RWPE2 (cell line): Measurements from ENCODE around the gene ZNF107.

Experiments
- ATAC-seq: fragments of 200-7000 bp; cut with Tn5 transposase; 3 replicates; pipeline ENCODE4 v1.9.1; 2021; ENCODE audit warnings: low read depth
- DNase-seq: peaks from one replicate; pipeline ENCODE4 v3.0.0-alpha.2; 2020; ENCODE audit warnings: low spot score
- H3K27ac ChIP-seq: fragments of 450-650 bp; 2 replicates; pipeline ENCODE4 v1.5.1; 2017; ENCODE audit warnings: mild to moderate bottlenecking; ENCODE audit not compliant: poor library complexity, severe bottlenecking
- H3K27me3 ChIP-seq: fragments of 250-450 bp; sonication (Bioruptor Pico); 2 replicates; pipeline ENCODE4 v1.5.1; 2021; ENCODE audit warnings: mild to moderate bottlenecking, moderate library complexity; ENCODE audit not compliant: insufficient read depth, poor library complexity, severe bottlenecking
- H3K36me3 ChIP-seq: fragments of 250-450 bp; sonication (Bioruptor Pico); 2 replicates; pipeline ENCODE4 v1.5.1; 2020; ENCODE audit warnings: low read depth, mild to moderate bottlenecking, moderate library complexity
- H3K4me1 ChIP-seq: fragments of 250-450 bp; sonication (Bioruptor Pico); 2 replicates; pipeline ENCODE4 v1.5.1; 2021; ENCODE audit warnings: mild to moderate bottlenecking, moderate library complexity; ENCODE audit not compliant: insufficient read depth, poor library complexity, severe bottlenecking
- H3K4me3 ChIP-seq: fragments of 250-450 bp; sonication (Bioruptor Pico); 2 replicates; pipeline ENCODE4 v1.5.1; 2021; ENCODE audit warnings: mild to moderate bottlenecking, moderate library complexity; ENCODE audit not compliant: severe bottlenecking
- H3K9me3 ChIP-seq: fragments of 250-450 bp; sonication (Bioruptor Pico); 2 replicates; pipeline ENCODE4 v1.5.1; 2021; ENCODE audit warnings: mild to moderate bottlenecking, moderate library complexity; ENCODE audit not compliant: severe bottlenecking
- CTCF ChIP-seq: fragments of 450-650 bp; IDR thresholded peaks from one replicate; pipeline ENCODE4 v1.5.1; 2017; ENCODE audit warnings: mild to moderate bottlenecking, moderate library complexity; ENCODE audit not compliant: poor library complexity, severe bottlenecking

The ZNF107 gene

GRCh38 chr7:64625114-64626082 is 40.5 kb upstream of the ZNF107 start:
- Histone ChIP-seq H3K27me3 (no peaks in the 10 kb centered on the region), H3K4me1 (no peaks in the 10 kb centered on the region), H3K4me3 (no peak overlapping the region), H3K36me3 (no peaks in the 10 kb centered on the region), H3K27ac (no peak overlapping the region), H3K9me3 (no peaks in the 10 kb centered on the region)
- DNase-seq (no peak), ATAC-seq (no peak)
- peak; percentile 45 for TF ChIP-seq CTCF

- Histone ChIP-seq H3K9me3 (no peaks in the 10 kb centered on the region), H3K27me3 (no peaks in the 10 kb centered on the region)
- ATAC-seq = no peak
Observed at GRCh38 chr7:64626083-64626469, 39.9 kb upstream of the ZNF107 start.

GRCh38 chr7:64626557-64626956 is 39.4 kb upstream of the ZNF107 start:
- no peak for DNase-seq
- Histone ChIP-seq H3K27me3 (no peaks in the 10 kb centered on the region), H3K27ac (no peak overlapping the region), H3K36me3 (no peaks in the 10 kb centered on the region), H3K9me3 (no peaks in the 10 kb centered on the region), H3K4me3 (no peak overlapping the region), H3K4me1 (no peaks in the 10 kb centered on the region)
- no peak for TF ChIP-seq CTCF
- ATAC-seq = no peak

More at GRCh38 chr7:64626083-64626469, 39.9 kb upstream of the ZNF107 start:
- TF ChIP-seq CTCF = no peak
- Histone ChIP-seq H3K36me3 (no peaks in the 10 kb centered on the region), H3K4me1 (no peaks in the 10 kb centered on the region), H3K4me3 (no peak overlapping the region), H3K27ac (no peak overlapping the region)
- DNase-seq = no peak

- H3K27ac ChIP-seq = no peak overlapping the region
- no peaks in the 10 kb centered on the region for H3K36me3 ChIP-seq
- H3K4me3 ChIP-seq = no peak overlapping the region
- H3K4me1 ChIP-seq = no peaks in the 10 kb centered on the region
- no peak for DNase-seq
- ATAC-seq = no peak
- H3K27me3 ChIP-seq = no peaks in the 10 kb centered on the region
- no peak for TF ChIP-seq CTCF
- no peaks in the 10 kb centered on the region for H3K9me3 ChIP-seq
Observed at GRCh38 chr7:64628192-64628591, 37.7 kb upstream of the ZNF107 start.

- H3K4me1 ChIP-seq = no peaks in the 10 kb centered on the region
- DNase-seq (no peak), ATAC-seq (no peak)
- TF ChIP-seq CTCF = no peak
- no peaks in the 10 kb centered on the region for H3K9me3 ChIP-seq
- H3K36me3 ChIP-seq = no peaks in the 10 kb centered on the region
- H3K4me3 ChIP-seq = no peak overlapping the region
- no peaks in the 10 kb centered on the region for H3K27me3 ChIP-seq
- H3K27ac ChIP-seq = no peak overlapping the region
Observed at GRCh38 chr7:64628721-64629120, 37.2 kb upstream of the ZNF107 start.
